Fibroblast of lung (primary cell): ENCODE results near the gene EMILIN3. TPM values are rescaled to one million over a fixed set of nuclear protein-coding genes. Genes with fewer than 3 reads are reported as not detected.

Experiments used
- DNase-seq, 2 donors: peaks; one replicate each; pipeline versions ENCODE4 v3.0.0 to v3.0.0-alpha.2; 2010; ENCODE audit warnings: low read depth in 2 of 2
- H2AFZ ChIP-seq: 2 replicates; pipeline ENCODE4 v1.5.1; 2012; ENCODE audit warnings: low read length, control low read depth, inconsistent platforms
- H3K27ac ChIP-seq: 2 replicates; pipeline ENCODE4 v1.5.1; 2011; ENCODE audit warnings: low read length, control low read depth; ENCODE audit not compliant: insufficient read depth
- H3K27me3 ChIP-seq: 2 replicates; pipeline ENCODE4 v1.5.1; 2011; ENCODE audit warnings: mild to moderate bottlenecking, low read length; ENCODE audit not compliant: control insufficient read depth, insufficient read depth
- H3K36me3 ChIP-seq: 2 replicates; pipeline ENCODE4 v1.5.1; 2011; ENCODE audit warnings: low read length; ENCODE audit not compliant: control insufficient read depth, insufficient read depth
- H3K4me1 ChIP-seq: 2 replicates; pipeline ENCODE4 v1.5.1; 2011; ENCODE audit warnings: low read length; ENCODE audit not compliant: control insufficient read depth, insufficient read depth; ENCODE audit errors: extremely low read depth
- H3K4me2 ChIP-seq: 2 replicates; pipeline ENCODE4 v1.5.1; 2011; ENCODE audit warnings: low read length, control low read depth; ENCODE audit not compliant: insufficient read depth; ENCODE audit errors: extremely low read depth
- H3K4me3 ChIP-seq, 4 experiments: fragments of 200-600 bp in 1 of 4; sonication (generic) in 1 of 4; replicated peaks in 1 of 4; 2 replicates each; pipeline ENCODE4 v1.5.1; 2011 to 2016; ENCODE audit warnings: low read length in 4 of 4, low read depth in 3 of 4, mild to moderate bottlenecking in 3 of 4, control low read depth in 2 of 4, inconsistent platforms in 1 of 4, mixed read lengths in 1 of 4; ENCODE audit not compliant: insufficient read depth in 1 of 4; ENCODE audit errors: control extremely low read depth in 1 of 4
- H3K79me2 ChIP-seq: 2 replicates; pipeline ENCODE4 v1.5.1; 2012; ENCODE audit warnings: mild to moderate bottlenecking, low read length, inconsistent platforms; ENCODE audit not compliant: control insufficient read depth, insufficient read depth
- H3K9ac ChIP-seq: 2 replicates; pipeline ENCODE4 v1.5.1; 2011; ENCODE audit warnings: mild to moderate bottlenecking, low read length, control low read depth; ENCODE audit not compliant: insufficient read depth
- H3K9me3 ChIP-seq: 2 replicates; pipeline ENCODE4 v1.5.1; 2012; ENCODE audit warnings: low read depth, low read length; ENCODE audit not compliant: control insufficient read depth, insufficient read depth
- H4K20me1 ChIP-seq: 2 replicates; pipeline ENCODE4 v1.5.1; 2011; ENCODE audit warnings: low read length; ENCODE audit not compliant: control insufficient read depth, insufficient read depth; ENCODE audit errors: extremely low read depth
- EZH2 ChIP-seq: IDR thresholded peaks from 2 replicates; pipeline ENCODE4 v1.5.1; 2012; ENCODE audit warnings: low read length, control low read depth, mild to moderate bottlenecking; ENCODE audit errors: missing control alignments
- polyA plus RNA-seq, 2 donors: library from polyadenylated mRNA; depleted of rRNA in 1 of 2; stranded (reverse) in 1 of 2; unstranded in 1 of 2; fragments of >200 nt; gene quantifications; 2 replicates each; pipeline ENCODE4 v1.2.1, GENCODE V29; 2011 to 2012; ENCODE audit warnings: missing spikeins in 1 of 2
- total RNA-seq: library from RNA; depleted of rRNA; stranded (reverse); fragments of >200 nt; gene quantifications from 2 replicates; pipeline ENCODE4 v1.2.1, GENCODE V29; 2014
- TF ChIP-seq, protein P1 (sequence below), 2 donors: IDR thresholded peaks in 1 of 2; conservative IDR thresholded peaks in 1 of 2; 1 replicate in 1 of 2; 2 replicates in 1 of 2; pipeline ENCODE4 v1.5.1; 2011 to 2012; ENCODE audit warnings: low read length in 2 of 2, control low read depth in 1 of 2, inconsistent platforms in 1 of 2, low read depth in 1 of 2, mild to moderate bottlenecking in 1 of 2

Gene EMILIN3
- total and polyA plus RNA-seq, 2 donors (not counting 1 experiment from before 2014, with no cell fraction given) = 0.05 to 0.17 TPM

DNA sequence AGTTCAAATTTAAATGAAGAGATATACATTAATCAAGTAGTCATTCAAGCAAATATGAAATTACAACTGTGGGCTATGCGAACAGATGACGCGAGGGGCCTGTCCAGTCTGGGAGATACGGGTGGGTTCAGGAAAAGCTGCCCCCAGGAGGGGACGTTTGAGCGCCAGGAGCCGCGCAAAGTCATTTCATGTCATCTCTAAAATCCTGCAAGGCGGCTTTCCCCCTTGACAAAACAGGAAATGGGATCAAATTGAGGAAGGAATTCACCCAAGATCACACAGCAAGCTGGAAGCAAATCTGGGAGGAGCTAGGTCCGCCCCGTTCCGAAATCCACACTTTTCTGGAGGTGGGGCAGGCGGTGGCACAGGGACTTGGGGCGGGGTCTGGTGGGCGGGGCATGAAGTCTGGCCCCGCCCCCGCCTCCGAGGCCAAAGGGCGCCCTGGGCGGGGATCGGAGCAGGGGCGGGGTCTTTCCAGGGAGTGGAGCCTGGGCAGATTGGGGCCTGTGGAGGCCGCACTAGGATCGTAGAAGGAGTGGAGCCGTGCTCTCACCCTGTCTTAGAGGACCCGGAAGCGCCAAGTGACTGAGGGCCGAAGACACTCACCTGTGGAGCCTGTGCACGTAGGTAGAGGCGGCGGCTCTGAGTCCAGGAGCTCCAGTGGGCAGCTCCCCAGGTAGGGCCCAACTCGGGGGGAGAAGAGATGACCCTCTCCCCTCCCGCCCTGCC lies 26.1 kb downstream of the EMILIN3 start, which contains the start of gene LPIN3:
TSS of gene LPIN3 (plus strand) at position 495 of the 729 bp plus-strand sequence. CDS start 4,983 bp downstream, outside the sequence.
- Histone ChIP-seq H2AFZ (peak within 1 kb of the TSS; percentile 80), H3K27me3 (no peaks in the 10 kb centered on the region), H3K4me3 (peak within 1 kb of the TSS; percentile 37 to 70 (median 48)), H4K20me1 (no peaks in the 10 kb centered on the region), H3K9ac (peak within 1 kb of the TSS; percentile 48), H3K36me3 (no peaks in the 10 kb centered on the region), H3K4me2 (peak within 1 kb of the TSS; percentile 61), H3K79me2 (no peaks in the 10 kb centered on the region), H3K4me1 (no peaks in the 10 kb centered on the region), H3K9me3 (no peaks in the 10 kb centered on the region), H3K27ac (peak within 1 kb of the TSS; percentile 43)
- DNase-seq = peak; percentile 58 to 91
- TF ChIP-seq EZH2 = no peak
- TF ChIP-seq, protein P1, sequence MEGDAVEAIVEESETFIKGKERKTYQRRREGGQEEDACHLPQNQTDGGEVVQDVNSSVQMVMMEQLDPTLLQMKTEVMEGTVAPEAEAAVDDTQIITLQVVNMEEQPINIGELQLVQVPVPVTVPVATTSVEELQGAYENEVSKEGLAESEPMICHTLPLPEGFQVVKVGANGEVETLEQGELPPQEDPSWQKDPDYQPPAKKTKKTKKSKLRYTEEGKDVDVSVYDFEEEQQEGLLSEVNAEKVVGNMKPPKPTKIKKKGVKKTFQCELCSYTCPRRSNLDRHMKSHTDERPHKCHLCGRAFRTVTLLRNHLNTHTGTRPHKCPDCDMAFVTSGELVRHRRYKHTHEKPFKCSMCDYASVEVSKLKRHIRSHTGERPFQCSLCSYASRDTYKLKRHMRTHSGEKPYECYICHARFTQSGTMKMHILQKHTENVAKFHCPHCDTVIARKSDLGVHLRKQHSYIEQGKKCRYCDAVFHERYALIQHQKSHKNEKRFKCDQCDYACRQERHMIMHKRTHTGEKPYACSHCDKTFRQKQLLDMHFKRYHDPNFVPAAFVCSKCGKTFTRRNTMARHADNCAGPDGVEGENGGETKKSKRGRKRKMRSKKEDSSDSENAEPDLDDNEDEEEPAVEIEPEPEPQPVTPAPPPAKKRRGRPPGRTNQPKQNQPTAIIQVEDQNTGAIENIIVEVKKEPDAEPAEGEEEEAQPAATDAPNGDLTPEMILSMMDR (conservative IDR thresholded peaks at IDR 0.05 in 1 of 2, IDR thresholded peaks at IDR 0.05 in 1 of 2; ENCODE audit: low read depth in 1 of 2, low read length in 2 of 2) = peak; percentile 10 to 24

DNA sequence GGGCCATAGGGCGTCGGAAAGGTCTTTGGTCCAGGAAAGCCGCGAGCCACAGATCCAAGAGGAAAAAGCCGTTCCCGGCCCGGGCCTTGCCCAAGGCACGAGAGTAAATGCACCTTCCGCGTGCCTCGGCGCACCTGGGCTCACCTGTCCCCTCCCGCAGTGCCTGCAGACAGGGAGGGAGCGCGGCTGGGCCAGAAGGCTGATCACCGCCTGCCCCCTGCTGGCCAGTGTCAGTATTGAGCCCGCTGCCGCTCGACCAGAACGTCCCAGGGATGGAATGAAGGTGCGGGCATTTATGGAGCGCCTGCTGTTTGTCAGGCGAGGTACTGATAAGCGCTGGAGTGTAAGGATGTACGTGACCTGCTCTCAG lies 26.7 kb downstream of the EMILIN3 start:
- TF ChIP-seq, protein P1 (conservative IDR thresholded peaks at IDR 0.05 in 1 of 2, IDR thresholded peaks at IDR 0.05 in 1 of 2; ENCODE audit: low read depth in 1 of 2, low read length in 2 of 2) = peak; percentile 90 to 91
- no peak for TF ChIP-seq EZH2
- H4K20me1 ChIP-seq = no peaks in the 10 kb centered on the region
- peak overlapping the region; percentile 37 to 70 (median 48) for H3K4me3 ChIP-seq
- no peaks in the 10 kb centered on the region for H3K27me3 ChIP-seq
- H3K4me2 ChIP-seq = peak overlapping the region; percentile 61
- H3K27ac ChIP-seq = peak overlapping the region; percentile 43
- H3K4me1 ChIP-seq = no peaks in the 10 kb centered on the region
- no peaks in the 10 kb centered on the region for H3K36me3 ChIP-seq
- H3K9me3 ChIP-seq = no peaks in the 10 kb centered on the region
- peak; percentile 34 to 62 for DNase-seq
- peak overlapping the region; percentile 80 for H2AFZ ChIP-seq
- no peaks in the 10 kb centered on the region for H3K79me2 ChIP-seq
- peak overlapping the region; percentile 20 for H3K9ac ChIP-seq

DNA sequence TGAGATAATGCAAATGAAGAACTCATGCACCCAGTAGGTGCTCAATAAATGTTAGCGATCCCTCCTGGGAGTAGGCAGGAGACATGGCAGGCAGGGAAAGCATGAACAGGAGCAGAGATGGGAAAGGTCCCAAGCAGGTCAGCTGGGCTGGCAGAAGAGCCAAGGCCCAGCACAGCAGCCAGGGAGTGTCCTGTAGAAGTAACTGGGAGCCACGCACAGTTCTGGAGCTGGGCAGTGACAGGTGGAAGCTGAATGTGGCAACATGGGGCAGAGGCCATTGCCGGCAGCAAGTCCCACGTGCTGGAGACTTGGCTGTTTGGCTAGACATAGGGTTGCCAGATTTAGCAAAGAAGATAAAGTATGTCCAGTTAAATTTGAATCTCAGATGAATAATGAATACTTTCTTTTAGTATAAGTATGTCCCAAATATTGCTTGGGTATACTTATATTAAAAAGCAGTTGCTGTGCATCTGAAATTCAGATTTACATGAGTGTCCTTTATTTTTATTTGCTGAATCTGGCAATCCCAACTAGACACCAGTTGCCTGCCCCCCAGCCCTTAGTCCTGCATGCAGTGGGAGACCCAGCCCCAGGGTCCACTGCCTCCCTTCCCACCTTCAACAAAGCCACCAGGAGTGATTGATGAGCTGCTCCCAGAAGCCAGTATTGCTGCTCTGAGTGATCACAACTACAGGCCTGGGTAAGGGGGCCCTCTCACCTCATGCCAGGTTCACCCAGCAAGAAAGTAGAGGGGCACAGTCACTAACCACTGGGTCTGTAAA lies 29.7 kb downstream of the EMILIN3 start:
- DNase-seq = no peak
- no peak overlapping the region for H3K9ac ChIP-seq
- H3K27ac ChIP-seq = no peak overlapping the region
- no peaks in the 10 kb centered on the region for H4K20me1 ChIP-seq
- no peaks in the 10 kb centered on the region for H3K79me2 ChIP-seq
- H3K36me3 ChIP-seq = no peaks in the 10 kb centered on the region
- no peaks in the 10 kb centered on the region for H3K9me3 ChIP-seq
- no peak overlapping the region for H2AFZ ChIP-seq
- H3K27me3 ChIP-seq = no peaks in the 10 kb centered on the region
- H3K4me2 ChIP-seq = no peak overlapping the region
- peaks cover 5% of the 10 kb centered on the region for H3K4me1 ChIP-seq
- no peak overlapping the region for H3K4me3 ChIP-seq
- TF ChIP-seq, protein P1 (conservative IDR thresholded peaks at IDR 0.05 in 1 of 2, IDR thresholded peaks at IDR 0.05 in 1 of 2; ENCODE audit: low read depth in 1 of 2, low read length in 2 of 2) = no peak
- no peak for TF ChIP-seq EZH2
